ENCODE data around the gene RBM11. TPM values are rescaled to one million over a fixed set of nuclear protein-coding genes. Genes with fewer than 3 reads are reported as not detected.

The RBM11 gene
- total RNA-seq, 1 donor from 2014 or later: 0.14 TPM

DNA sequence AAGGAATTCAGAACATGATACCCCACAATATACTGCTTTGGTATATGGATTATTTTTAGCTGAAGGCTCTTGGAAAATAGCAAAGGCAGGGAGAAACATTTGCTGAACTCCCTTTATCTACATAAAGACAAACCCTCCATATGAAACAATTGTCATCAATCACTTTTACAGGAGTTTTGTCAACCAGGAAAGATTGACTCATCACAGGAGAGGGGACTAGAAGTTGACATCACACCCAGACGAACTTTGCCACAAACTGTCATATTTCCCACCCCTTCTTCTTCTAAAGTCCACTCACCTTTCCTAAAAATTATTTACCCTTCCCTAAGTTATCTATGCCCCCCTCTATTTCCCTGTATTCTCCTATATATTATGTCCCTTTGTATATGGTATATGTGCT lies 47.9 kb downstream of the RBM11 start:
- DNase-seq (ENCODE audit: missing footprints) (no peak), ATAC-seq (no peak)
- intact Hi-C loops (cut with DNase I): loop anchor here (10.0 kb wide), 1 partner anchor 141 kb away; no protein-coding TSS in a partner anchor

DNA sequence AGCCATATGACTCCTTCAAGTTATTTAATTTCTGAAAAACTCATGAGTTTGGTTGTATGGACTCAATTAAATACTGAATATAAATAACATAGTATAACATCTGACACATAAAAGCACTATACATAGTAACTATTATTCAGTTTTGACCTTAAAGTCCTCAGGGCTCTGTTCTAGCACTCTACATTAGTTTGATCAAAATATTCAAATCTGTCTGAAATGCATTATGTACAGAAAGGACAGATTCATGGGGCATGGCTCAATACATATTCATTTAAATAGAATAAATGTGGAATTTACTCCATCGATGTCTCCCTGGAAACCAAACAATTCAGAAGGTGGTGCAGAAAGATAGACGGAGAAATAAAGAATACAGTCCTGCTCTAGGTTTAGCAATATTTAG lies 49.1 kb downstream of the RBM11 start:
- DNase-seq (ENCODE audit: missing footprints): no peak
- intact Hi-C loops (cut with DNase I): loop anchor here (10.0 kb wide), 1 partner anchor 140 kb away; no protein-coding TSS in a partner anchor
- no peak for ATAC-seq

DNA sequence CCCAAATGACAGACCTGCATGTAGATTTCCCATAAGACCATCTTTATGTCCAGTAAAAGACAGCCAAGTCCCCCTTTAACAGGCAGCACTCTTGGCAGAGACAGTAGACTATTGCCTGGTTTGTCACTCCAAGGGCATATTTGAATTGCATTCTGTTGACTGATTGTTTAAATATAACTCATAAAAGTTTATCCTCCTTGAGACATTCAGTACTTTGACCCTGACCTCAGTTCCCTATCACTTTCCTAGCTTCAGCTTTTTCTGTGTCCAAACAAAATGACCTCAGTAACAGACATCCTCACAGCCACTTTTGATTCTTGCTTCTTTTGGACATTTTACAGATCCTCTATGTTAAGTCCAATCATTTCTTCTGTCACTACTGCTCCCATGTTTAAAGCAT lies 51.1 kb downstream of the RBM11 start:
- DNase-seq (ENCODE audit: missing footprints) (no peak), ATAC-seq (no peak)
- intact Hi-C loops (cut with DNase I): loop anchor here (10.0 kb wide), 1 partner anchor 138 kb away; no protein-coding TSS in a partner anchor

DNA sequence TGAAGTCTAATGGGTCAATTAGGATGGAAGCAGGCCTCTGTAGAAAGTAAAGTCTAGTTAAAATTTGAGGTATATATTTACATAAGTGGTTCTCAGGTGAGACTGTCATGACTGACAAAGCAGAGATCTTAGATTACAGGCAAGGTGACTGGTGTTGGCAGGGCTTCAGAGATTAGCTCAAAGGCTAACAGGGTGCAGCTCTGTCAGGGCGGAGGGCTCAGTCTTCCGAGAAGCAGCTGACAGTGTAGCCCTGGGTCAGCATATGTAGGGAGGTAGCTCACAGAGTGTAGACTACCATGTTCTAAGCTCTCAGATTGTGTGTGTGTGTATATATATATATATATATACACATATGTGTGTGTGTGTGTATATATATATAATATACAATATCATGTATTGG lies 54.7 kb downstream of the RBM11 start:
- ATAC-seq: no peak
- DNase-seq (ENCODE audit: missing footprints): no peak
- intact Hi-C loops (cut with DNase I): no loop called here

DNA sequence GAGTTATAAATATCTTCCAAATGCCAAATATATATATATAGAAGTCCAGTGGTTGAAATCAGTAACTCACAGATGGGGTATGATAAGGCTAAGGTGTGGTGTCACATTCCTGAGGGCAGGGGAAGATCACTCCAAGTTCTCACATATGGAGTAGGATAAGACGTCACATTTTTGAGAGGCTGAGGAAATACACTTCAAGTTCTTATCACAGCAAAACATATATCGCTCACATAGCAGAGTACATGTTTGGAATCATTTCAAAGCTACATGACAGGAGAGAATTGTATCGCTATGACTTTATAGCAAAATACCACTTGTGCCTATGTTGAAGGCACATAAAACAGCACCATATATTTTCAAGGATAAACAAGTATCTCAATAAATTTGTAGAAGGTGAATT lies 55.1 kb downstream of the RBM11 start:
- ATAC-seq (no peak), DNase-seq (ENCODE audit: missing footprints) (no peak)
- intact Hi-C loops (cut with DNase I): no loop called here

DNA sequence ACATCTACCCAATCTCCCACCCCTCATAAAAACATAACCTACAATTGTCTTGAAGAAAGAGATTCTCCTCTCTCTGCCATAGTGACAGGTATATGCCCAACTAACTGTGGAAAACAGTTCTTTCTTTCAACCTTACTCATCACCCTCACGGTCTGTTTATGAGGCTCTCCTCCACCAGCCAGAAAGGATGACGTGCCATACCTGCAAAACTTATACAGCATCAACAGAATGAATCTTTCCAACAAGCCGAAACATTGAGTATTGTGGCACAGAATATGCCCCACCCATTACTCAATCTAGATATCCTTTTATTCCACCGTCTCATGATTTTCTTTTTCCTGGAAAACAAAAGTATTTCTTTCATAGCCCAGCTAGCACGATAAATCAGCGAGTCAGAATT lies 55.7 kb downstream of the RBM11 start:
- no peak for ATAC-seq
- intact Hi-C loops (cut with DNase I): no loop called here
- no peak for DNase-seq (ENCODE audit: missing footprints)

DNA sequence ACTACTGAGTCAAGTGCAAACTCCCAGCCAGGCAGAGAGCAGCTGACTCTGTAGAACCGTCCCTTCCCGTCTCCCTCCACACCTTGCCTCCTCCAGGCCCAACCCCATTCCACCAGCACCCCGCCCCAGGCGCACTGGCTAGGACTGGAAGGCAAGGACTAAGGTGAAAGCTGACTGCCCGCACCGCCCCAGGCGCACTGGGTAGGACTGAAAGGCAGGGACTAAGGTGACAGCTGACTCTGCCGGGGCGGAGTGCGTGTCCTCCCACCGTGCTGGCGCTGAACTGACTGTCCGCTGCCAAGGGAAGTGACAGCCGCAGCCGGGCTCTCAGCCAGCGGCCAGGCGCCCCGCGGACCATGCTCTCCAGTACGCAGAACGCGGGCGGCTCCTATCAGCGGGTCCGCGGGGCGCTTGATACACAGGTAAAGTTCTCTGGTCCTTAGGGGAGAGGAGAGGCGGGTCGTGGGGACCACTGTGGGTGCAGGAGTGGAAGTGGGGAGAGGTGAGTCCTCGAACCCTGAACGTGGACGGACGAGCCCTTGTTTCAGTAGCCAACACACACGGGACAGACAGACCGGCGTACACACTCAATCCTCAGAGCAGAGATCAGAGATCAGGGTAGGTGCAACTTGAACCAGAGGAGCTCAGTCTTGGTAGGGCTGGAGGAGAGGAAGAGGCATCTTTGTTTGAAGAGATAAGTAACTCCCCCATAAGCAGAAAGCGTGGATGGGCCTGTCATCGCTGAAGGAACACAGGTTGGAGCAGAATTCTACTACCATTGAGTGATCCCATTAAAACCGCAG lies 58.0 kb downstream of the RBM11 start:
- ATAC-seq (peak; percentile 91), DNase-seq (ENCODE audit: missing footprints) (peak; percentile 77)
- intact Hi-C loops (cut with DNase I): no loop called here

DNA sequence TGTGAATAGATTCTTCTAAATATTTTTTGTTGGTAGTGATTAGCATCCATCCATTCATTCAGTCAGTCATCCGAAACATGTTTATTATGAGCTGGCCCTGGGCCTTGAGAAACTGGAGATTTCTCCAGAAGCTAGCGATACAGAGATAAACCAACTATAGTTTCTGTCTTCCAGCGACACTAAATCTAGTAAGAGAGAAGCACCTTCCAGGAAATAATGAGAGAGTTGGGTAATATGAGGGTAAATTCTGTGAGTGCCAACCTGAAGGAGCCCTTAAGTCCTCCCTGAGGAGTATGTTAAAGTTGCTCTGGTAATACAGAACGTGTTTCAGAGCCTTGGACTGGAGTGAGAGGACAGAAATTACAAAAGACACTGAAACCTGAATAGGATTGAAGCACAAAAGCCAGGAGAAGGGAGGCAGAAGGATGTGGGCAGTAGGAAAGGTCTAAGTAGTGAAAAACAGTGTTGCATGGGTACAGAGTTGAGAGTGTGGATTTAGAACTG lies 59.8 kb downstream of the RBM11 start:
- no peak for DNase-seq (ENCODE audit: missing footprints)
- intact Hi-C loops (cut with DNase I): no loop called here
- no peak for ATAC-seq

Other genes starting within 250 kb of the RBM11 start
- not detected for gene LIPI, start 5.2 kb upstream of the RBM11 start, total RNA-seq
- 12.7 TPM for gene HSPA13, start 167.0 kb downstream of the RBM11 start, total RNA-seq